ENCODE data around the gene OTC. TPM values are rescaled to one million over a fixed set of nuclear protein-coding genes. Genes with fewer than 3 reads are reported as not detected.

The OTC gene
- total RNA-seq, 1 experiment from 2014 or later = not detected

GRCh38 chrX:38351346-38351745 is 1.1 kb upstream of the OTC start:
- CTCF ChIA-PET = no interaction called here
- H3K4me3 Mint-ChIP-seq (ENCODE audit: unreplicated experiment) = no peak overlapping the region
- no peak for TF ChIP-seq CTCF (IDR thresholded peaks at IDR 0.05; ENCODE audit: unreplicated experiment)
- intact Hi-C loops (cut with micrococcal nuclease) = no loop called here
- no TSS peak for BruUV-seq (replicated peaks)
- POLR2A ChIA-PET = no interaction called here
- H3K27ac Mint-ChIP-seq (ENCODE audit: low read depth, unreplicated experiment) = no peak overlapping the region
- peaks cover 6% of the 10 kb centered on the region for H3K9me3 Mint-ChIP-seq (ENCODE audit: unreplicated experiment)
- peaks cover 54% of the 10 kb centered on the region for H3K27me3 Mint-ChIP-seq (ENCODE audit: insufficient read depth, unreplicated experiment)
- H3K36me3 Mint-ChIP-seq (ENCODE audit: insufficient read depth, unreplicated experiment) = no peaks in the 10 kb centered on the region
- no peak for DNase-seq (ENCODE audit: unreplicated experiment)
- H3K4me1 Mint-ChIP-seq (ENCODE audit: insufficient read depth, unreplicated experiment) = no peaks in the 10 kb centered on the region

- ChIA-PET CTCF (interaction anchor here (0.6 kb wide), 1 partner anchor 186 kb away, joined by 3 read pairs; no protein-coding TSS in a partner anchor), POLR2A (interaction anchor here (1.1 kb wide), 1 partner anchor 12 kb away, joined by 4 read pairs; no protein-coding TSS in a partner anchor)
- BruUV-seq (replicated peaks) = no TSS peak
- Mint-ChIP-seq H3K9me3 (ENCODE audit: unreplicated experiment) (no peaks in the 10 kb centered on the region), H3K27ac (ENCODE audit: low read depth, unreplicated experiment) (no peak overlapping the region), H3K4me1 (ENCODE audit: insufficient read depth, unreplicated experiment) (no peaks in the 10 kb centered on the region), H3K36me3 (ENCODE audit: insufficient read depth, unreplicated experiment) (no peaks in the 10 kb centered on the region), H3K27me3 (ENCODE audit: insufficient read depth, unreplicated experiment) (peaks cover 23% of the 10 kb centered on the region), H3K4me3 (ENCODE audit: unreplicated experiment) (no peak overlapping the region)
- no peak for DNase-seq (ENCODE audit: unreplicated experiment)
- intact Hi-C loops (cut with micrococcal nuclease) = no loop called here
- no peak for TF ChIP-seq CTCF (IDR thresholded peaks at IDR 0.05; ENCODE audit: unreplicated experiment)
Measured at GRCh38 chrX:38356401-38356800, 4.0 kb downstream of the OTC start.

GRCh38 chrX:38357747-38358673 is 5.6 kb downstream of the OTC start:
- Mint-ChIP-seq H3K9me3 (ENCODE audit: unreplicated experiment) (no peaks in the 10 kb centered on the region), H3K36me3 (ENCODE audit: insufficient read depth, unreplicated experiment) (no peaks in the 10 kb centered on the region), H3K4me1 (ENCODE audit: insufficient read depth, unreplicated experiment) (no peaks in the 10 kb centered on the region), H3K27ac (ENCODE audit: low read depth, unreplicated experiment) (no peak overlapping the region), H3K4me3 (ENCODE audit: unreplicated experiment) (no peak overlapping the region), H3K27me3 (ENCODE audit: insufficient read depth, unreplicated experiment) (peaks cover 34% of the 10 kb centered on the region)
- CTCF ChIA-PET = interaction anchor here (0.7 kb wide), 1 partner anchor 9 kb away, joined by 3 read pairs; no protein-coding TSS in a partner anchor
- DNase-seq (ENCODE audit: unreplicated experiment) = no peak
- TF ChIP-seq CTCF (IDR thresholded peaks at IDR 0.05; ENCODE audit: unreplicated experiment) = no peak
- POLR2A ChIA-PET = interaction anchor here (0.7 kb wide), 1 partner anchor 522 kb away, joined by 3 read pairs; no protein-coding TSS in a partner anchor
- BruUV-seq (replicated peaks) = no TSS peak
- intact Hi-C loops (cut with micrococcal nuclease) = no loop called here

DNA sequence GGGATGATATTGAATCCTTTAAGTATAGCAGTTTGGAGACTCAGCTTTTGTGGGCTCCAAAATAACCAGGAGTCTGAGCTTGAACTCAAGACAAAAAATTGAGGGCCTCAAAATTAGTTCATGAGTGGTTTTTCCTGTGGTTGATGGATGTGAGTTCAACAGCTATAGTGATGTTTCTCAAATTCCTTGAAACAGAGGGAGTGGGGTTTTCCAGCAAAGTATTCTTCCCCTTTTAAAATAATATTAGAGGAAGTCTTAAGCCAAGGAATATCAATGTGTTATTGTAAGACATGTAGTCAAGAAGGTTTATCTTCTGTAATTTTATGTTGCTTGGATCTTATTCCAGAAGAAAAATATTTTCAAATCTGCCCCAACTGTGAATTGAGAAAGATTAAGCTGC is 10.6 kb downstream of the OTC start:
- no peak for TF ChIP-seq CTCF (IDR thresholded peaks at IDR 0.05; ENCODE audit: unreplicated experiment)
- peaks cover 41% of the 10 kb centered on the region for H3K27me3 Mint-ChIP-seq (ENCODE audit: insufficient read depth, unreplicated experiment)
- POLR2A ChIA-PET = interaction anchor here (0.6 kb wide), 1 partner anchor 247 kb away, joined by 3 read pairs; no protein-coding TSS in a partner anchor
- BruUV-seq (replicated peaks) = no TSS peak
- no peak overlapping the region for H3K4me3 Mint-ChIP-seq (ENCODE audit: unreplicated experiment)
- H3K4me1 Mint-ChIP-seq (ENCODE audit: insufficient read depth, unreplicated experiment) = no peaks in the 10 kb centered on the region
- no peak for DNase-seq (ENCODE audit: unreplicated experiment)
- H3K36me3 Mint-ChIP-seq (ENCODE audit: insufficient read depth, unreplicated experiment) = no peaks in the 10 kb centered on the region
- H3K27ac Mint-ChIP-seq (ENCODE audit: low read depth, unreplicated experiment) = no peak overlapping the region
- H3K9me3 Mint-ChIP-seq (ENCODE audit: unreplicated experiment) = no peaks in the 10 kb centered on the region
- CTCF ChIA-PET = interaction anchor here (1.1 kb wide), 1 partner anchor 13 kb away, joined by 3 read pairs; no protein-coding TSS in a partner anchor
- intact Hi-C loops (cut with micrococcal nuclease) = no loop called here
